Measurements from ENCODE around the gene PIP5KL1.
"Not testable (repeated sequence)": the region's sequence is repeated elsewhere in the genome, so short reads cannot be mapped to it uniquely, and the experiment has no call there.

PIP5KL1 gene

DNA sequence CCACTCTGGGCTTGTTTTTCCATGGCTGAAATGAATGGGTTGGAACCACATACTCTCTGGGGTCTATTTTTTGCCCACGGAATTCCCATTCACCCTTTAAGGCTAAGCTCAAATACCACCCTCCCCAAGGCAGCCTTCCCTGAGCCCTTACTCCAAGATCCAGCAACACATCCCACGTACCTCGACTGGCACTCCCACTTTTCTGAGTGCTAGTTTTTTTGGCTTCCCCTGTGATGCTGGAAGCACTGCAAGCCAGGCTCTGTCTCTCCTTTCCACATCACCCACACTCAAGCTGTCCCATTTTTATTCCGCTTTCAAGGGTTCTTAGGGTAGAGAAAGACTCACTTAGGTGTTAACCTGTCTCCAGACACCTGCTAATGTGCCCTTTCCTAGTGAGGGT is 37.2 kb downstream of the PIP5KL1 start:
- no peak for DNase-seq (ENCODE audit: low read depth, low spot score)

DNA sequence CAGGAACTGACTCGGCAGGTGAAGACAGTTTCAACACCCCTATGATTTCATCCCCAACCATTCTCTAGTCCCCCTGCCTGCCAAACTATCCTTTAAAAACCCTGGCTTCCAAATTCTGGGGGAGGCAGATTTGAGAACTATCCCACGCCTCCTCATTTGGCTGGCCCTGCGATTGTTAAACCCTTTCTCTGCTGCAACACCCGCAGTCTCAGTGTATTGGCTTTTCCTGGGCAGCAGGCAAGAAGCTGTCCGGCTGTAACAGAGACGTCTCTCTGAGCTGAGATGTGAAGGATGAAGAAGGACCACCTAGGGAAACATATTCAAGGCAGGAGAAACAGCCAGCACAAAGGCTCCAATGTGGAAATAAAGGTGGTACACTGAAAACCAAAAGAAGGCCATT is 37.7 kb downstream of the PIP5KL1 start:
- DNase-seq (ENCODE audit: low read depth, low spot score) = no peak

DNA sequence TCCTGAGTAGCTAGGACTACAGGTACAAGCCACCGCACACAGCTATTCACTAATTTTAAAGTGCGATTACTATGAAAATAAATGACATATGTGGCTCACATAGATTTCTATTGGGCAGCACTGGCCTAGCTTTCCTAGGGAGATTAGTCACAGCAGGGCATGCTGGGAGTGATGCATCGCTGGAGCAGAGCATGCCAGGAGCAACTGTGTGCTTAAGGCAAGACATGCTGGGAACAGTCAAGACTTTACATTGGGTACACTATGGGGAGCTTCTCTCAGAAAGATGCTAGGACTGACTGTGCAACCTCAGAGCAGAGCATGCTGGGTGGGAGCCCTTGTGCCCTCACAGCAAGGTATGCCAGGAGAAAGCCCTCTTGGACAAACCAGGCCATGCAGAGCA is 40.5 kb downstream of the PIP5KL1 start:
- no peak for DNase-seq (ENCODE audit: low read depth, low spot score)

GRCh38 chr9:127887792-127888191 is 42.8 kb downstream of the PIP5KL1 start:
- DNase-seq (ENCODE audit: low read depth, low spot score) = no peak

DNA sequence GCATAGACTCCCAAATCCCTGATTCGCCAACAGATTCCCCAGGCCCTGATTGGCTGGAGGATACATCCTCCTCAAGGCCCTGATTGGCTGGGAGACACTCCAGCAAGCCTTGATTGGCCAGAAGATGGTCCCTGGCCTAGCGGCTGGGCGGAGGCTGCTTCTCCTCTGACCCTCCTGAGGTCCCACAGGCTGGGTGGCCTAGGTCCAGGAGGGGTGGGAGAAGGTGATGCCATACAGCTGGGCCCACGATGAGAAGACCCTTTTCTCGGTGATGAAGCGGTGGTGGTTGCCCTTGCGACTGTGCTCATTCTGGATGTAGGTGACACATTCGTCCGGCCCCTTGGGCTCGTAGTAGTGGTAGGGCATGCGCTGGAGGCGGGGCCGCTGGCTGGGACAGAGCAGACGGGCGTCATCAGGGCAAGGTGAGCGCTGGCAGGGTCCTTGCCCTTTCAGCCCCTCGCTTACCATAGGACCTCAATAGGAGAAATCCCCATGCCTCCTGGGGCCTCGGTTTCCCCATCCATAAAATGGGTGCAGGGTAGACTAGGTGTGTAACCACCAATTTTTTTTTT is 44.1 kb downstream of the PIP5KL1 start:
- no peak for DNase-seq (ENCODE audit: low read depth, low spot score)

- DNase-seq (ENCODE audit: low read depth, low spot score) = no peak
Measured at GRCh38 chr9:127885508-127886281, 44.9 kb downstream of the PIP5KL1 start.

- DNase-seq (ENCODE audit: low read depth, low spot score) = no peak
Measured at GRCh38 chr9:127884976-127885490, 45.5 kb downstream of the PIP5KL1 start.

DNA sequence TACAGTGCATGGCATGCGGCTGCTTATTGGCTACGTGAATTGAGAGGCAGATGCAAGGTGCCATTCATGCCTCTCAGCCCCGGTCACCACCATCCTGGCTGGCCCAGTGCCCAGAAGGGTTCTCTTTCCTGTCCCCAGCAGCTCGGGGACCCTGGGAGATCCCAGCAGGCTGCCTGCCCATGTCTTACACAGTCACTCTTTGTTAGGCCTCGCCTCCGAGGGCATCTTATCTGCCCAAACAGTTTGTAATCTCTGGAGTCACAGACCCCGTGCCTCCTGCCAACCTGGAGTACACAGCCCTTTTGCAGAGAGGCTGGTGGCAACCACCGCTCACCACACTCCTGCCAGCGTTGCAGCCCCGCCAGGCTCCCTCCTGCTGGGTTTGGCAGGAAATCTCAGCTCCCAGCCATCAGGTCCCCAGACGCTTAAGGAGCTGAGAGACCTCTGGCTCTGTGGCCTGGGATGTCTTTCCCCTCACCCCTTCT is 46.1 kb downstream of the PIP5KL1 start:
- no peak for DNase-seq (ENCODE audit: low read depth, low spot score)

DNA sequence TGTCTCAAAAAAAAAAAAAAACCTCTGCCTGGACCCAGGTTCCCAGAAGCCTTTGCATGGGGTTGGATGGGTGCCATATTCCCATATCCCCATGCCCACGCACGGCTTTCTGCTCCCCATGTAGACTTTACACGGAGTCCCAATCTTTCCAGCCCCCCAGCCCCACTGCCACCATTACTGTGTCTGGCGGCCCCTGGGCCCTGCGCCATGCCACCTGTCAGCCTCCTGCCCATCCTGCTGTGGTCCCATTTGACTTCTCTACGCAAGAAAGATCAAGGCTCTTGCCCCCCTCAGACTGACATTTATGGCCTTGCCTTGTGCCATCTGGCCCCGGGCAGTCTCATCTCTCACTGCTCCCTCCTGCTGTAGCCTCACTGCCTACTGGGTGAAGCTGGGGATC is 46.6 kb downstream of the PIP5KL1 start:
- DNase-seq (ENCODE audit: low read depth, low spot score) = no peak

DNA sequence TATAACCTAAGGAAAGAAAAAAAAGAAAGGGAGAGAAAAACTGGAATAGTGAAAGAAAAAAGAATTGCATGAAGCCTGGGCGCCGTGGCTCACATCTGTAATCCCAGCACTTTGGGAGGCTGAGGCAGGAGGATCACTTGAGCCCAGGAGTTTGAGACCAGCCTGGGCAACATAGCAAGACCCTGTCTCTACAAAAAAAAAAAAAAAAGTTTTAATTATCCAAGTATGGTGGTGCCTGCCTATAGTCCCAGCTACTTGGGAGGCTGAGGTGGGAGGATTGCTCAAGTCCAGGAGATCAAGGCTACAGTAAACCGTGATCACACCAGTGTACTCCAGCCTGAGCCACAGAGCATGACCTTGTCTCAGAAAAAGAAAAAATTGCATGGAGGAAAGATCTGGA is 48.9 kb downstream of the PIP5KL1 start:
- DNase-seq (ENCODE audit: low read depth, low spot score) = not testable (repeated sequence)

DNA sequence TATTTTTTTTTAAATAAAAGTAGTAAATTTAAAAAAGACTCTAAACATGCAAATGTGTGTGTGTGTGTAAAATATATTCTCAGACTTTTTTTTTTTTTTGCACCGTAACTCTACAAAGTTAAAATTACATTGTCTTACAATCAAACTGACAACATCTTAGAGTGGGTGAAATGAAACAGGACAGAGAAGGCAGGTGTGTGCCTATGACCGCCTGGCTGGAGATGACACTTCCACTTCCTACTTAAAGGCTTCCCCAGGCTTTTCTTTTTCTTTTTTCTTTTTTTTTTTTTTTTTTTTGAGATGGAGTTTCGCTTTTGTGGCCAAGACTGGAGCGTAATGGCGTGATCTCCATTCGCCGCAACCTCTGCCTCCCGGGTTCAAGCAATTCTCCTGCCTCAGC is 50.4 kb downstream of the PIP5KL1 start:
- DNase-seq (ENCODE audit: low read depth, low spot score) = no peak

GRCh38 chr9:127878652-127879390 is 51.8 kb downstream of the PIP5KL1 start:
- DNase-seq (ENCODE audit: low read depth, low spot score) = no peak

DNA sequence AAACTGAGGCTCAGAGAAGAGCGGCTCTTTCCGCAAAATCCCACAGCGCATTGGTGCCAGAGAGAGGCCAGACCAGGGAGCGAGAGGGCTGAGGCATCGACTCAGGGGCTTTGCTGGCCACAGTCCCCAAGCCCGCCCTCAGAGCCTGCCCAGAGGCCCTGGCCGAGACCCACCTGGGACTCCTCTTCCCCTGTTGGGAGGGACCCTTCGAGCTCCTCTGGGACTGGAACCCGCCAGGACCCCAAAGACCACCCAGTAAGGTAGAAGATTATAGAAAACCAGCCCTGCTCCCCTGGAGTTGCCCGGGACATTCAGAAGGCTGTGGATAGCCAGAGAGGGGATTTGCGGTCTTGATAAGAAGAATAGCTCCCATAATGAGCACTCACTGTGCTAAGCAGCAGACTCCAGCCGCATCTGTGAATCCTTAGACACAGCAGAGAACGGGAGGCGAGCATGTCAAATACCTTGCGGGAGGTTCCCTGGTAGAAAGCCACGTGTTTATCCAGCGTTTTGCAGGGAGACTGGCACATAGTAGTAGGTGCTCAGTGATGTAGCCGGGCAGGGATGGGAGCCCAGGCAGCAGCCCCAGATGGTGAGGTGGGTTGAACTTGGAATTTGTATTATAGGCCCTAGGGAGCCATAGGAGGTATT is 52.5 kb downstream of the PIP5KL1 start:
- DNase-seq (ENCODE audit: low read depth, low spot score) = no peak

DNA sequence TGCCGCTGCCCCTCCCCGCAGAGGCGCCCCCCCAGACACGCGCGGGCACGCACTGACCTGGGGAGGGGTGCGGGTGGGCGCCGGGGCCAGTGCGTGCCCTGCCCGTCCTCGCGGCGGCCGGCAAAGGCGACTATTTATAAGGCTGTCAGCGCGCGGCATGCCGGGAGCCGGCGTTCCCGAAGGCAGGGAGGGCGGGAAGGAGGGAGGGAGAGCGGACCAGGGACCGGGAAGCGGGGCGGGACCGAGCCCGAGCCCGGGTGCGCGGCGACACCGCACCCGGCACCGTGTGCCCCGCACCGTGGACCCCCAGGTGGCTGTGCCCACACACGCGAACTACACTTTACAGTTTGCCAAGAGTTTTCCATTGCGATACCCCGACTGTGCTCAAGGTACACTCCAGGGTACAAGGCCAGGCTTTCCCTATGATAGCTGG is 53.0 kb downstream of the PIP5KL1 start, which contains the start of gene AK1:
Gene AK1, minus strand, starts transcription at position 110 of the 433 bp plus-strand sequence. CDS start 3,058 bp downstream, outside the sequence.
- no peak for DNase-seq (ENCODE audit: low read depth, low spot score)

GRCh38 chr9:127876764-127877562 is 53.6 kb downstream of the PIP5KL1 start:
- DNase-seq (ENCODE audit: low read depth, low spot score) = no peak

GRCh38 chr9:127876026-127876763 is 54.4 kb downstream of the PIP5KL1 start:
- no peak for DNase-seq (ENCODE audit: low read depth, low spot score)

GRCh38 chr9:127875306-127875966 is 55.1 kb downstream of the PIP5KL1 start:
- DNase-seq (ENCODE audit: low read depth, low spot score) = no peak

GRCh38 chr9:127874301-127875221 is 56.0 kb downstream of the PIP5KL1 start:
- no peak for DNase-seq (ENCODE audit: low read depth, low spot score)
